Hepatocyte (in vitro differentiated cells): Measurements from ENCODE around the gene R3HDML.

Source experiments
- EZH2 ChIP-seq: fragments of 200-600 bp; sonication (generic); IDR thresholded peaks from 2 replicates; pipeline ENCODE4 v1.6.1; 2016; ENCODE audit warnings: antibody characterized with exemption, mild to moderate bottlenecking, borderline replicate concordance
- EZH2phosphoT487 ChIP-seq: fragments of 200-600 bp; sonication (generic); IDR thresholded peaks from one replicate; pipeline ENCODE4 v1.6.1; 2018; ENCODE audit warnings: antibody characterized with exemption, mild to moderate bottlenecking, low read depth, moderate library complexity; ENCODE audit not compliant: unreplicated experiment, severe bottlenecking
- TF ChIP-seq, protein P1 (sequence below): fragments of 200-600 bp; sonication (generic); IDR thresholded peaks from 2 replicates; pipeline ENCODE4 v1.5.1; 2016; ENCODE audit warnings: antibody characterized with exemption, mild to moderate bottlenecking; ENCODE audit not compliant: poor library complexity

- TF ChIP-seq, protein P1, sequence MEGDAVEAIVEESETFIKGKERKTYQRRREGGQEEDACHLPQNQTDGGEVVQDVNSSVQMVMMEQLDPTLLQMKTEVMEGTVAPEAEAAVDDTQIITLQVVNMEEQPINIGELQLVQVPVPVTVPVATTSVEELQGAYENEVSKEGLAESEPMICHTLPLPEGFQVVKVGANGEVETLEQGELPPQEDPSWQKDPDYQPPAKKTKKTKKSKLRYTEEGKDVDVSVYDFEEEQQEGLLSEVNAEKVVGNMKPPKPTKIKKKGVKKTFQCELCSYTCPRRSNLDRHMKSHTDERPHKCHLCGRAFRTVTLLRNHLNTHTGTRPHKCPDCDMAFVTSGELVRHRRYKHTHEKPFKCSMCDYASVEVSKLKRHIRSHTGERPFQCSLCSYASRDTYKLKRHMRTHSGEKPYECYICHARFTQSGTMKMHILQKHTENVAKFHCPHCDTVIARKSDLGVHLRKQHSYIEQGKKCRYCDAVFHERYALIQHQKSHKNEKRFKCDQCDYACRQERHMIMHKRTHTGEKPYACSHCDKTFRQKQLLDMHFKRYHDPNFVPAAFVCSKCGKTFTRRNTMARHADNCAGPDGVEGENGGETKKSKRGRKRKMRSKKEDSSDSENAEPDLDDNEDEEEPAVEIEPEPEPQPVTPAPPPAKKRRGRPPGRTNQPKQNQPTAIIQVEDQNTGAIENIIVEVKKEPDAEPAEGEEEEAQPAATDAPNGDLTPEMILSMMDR = no peak
- no peak for TF ChIP-seq EZH2
- no peak for TF ChIP-seq EZH2phosphoT487
Measured at GRCh38 chr20:44354979-44355497, 18.2 kb downstream of the R3HDML start.
